SH-SY5Y (cell line): ENCODE measurements around the gene ST3GAL4.

Experiments used
- GATA2 ChIP-seq: IDR thresholded peaks from 2 replicates; pipeline ENCODE4 v1.6.1; 2011; ENCODE audit warnings: mild to moderate bottlenecking, low read depth, low read length
- GATA3 ChIP-seq: IDR thresholded peaks from 2 replicates; pipeline ENCODE4 v1.6.1; 2011; ENCODE audit warnings: low read depth, mild to moderate bottlenecking, low read length, moderate library complexity

- no peak for TF ChIP-seq GATA3
- TF ChIP-seq GATA2: no peak
Observed at GRCh38 chr11:126334659-126335462, 20.6 kb upstream of the ST3GAL4 start.
